AG04449 (cell line): ENCODE measurements around the gene EFNA5.

Source experiments
- CTCF ChIA-PET: fragments of 350-600 bp; formaldehyde crosslinking; extraction: SDS; loops from one replicate; lab custom pipeline; 2021; ENCODE audit warnings: antibody characterized with exemption; lab: Yijun Ruan, JAX
- POLR2A ChIA-PET: fragments of 400-600, 350-600 bp; formaldehyde crosslinking; extraction: SDS; loops from one replicate; lab custom pipeline; 2020; ENCODE audit warnings: antibody characterized with exemption, inconsistent platforms; lab: Yijun Ruan, JAX
- DNase-seq: peaks from one replicate; pipeline ENCODE4 v3.0.0-alpha.2; 2010; ENCODE audit warnings: low read depth, low spot score
- H3K4me3 ChIP-seq: 2 replicates; pipeline ENCODE4 v1.5.1; 2011; ENCODE audit warnings: low read depth, mild to moderate bottlenecking, control low read depth, low read length
- CTCF ChIP-seq: IDR thresholded peaks from one replicate; pipeline ENCODE4 v1.5.1; 2011; ENCODE audit warnings: mild to moderate bottlenecking, moderate library complexity, low read length, control low read depth, inconsistent platforms; ENCODE audit not compliant: insufficient read depth; ENCODE audit errors: missing control alignments

Gene EFNA5

GRCh38 chr5:107523029-107523680 lies 147.6 kb downstream of the EFNA5 start:
- no peak overlapping the region for H3K4me3 ChIP-seq
- DNase-seq = no peak
- CTCF ChIA-PET = no interaction called here
- no peak for TF ChIP-seq CTCF
- POLR2A ChIA-PET = no interaction called here

GRCh38 chr5:107522456-107522855 lies 148.3 kb downstream of the EFNA5 start:
- CTCF ChIA-PET = no interaction called here
- H3K4me3 ChIP-seq = no peak overlapping the region
- DNase-seq = no peak
- POLR2A ChIA-PET = no interaction called here
- no peak for TF ChIP-seq CTCF

- DNase-seq = no peak
- POLR2A ChIA-PET = no interaction called here
- H3K4me3 ChIP-seq = no peak overlapping the region
- CTCF ChIA-PET = no interaction called here
- no peak for TF ChIP-seq CTCF
Observed at GRCh38 chr5:107519900-107520354, 150.8 kb downstream of the EFNA5 start.

- no peak overlapping the region for H3K4me3 ChIP-seq
- no peak for TF ChIP-seq CTCF
- POLR2A ChIA-PET = no interaction called here
- DNase-seq = no peak
- CTCF ChIA-PET = no interaction called here
Observed at GRCh38 chr5:107518616-107519015, 152.1 kb downstream of the EFNA5 start.

GRCh38 chr5:107518190-107518589 lies 152.5 kb downstream of the EFNA5 start:
- H3K4me3 ChIP-seq = no peak overlapping the region
- no peak for DNase-seq
- no peak for TF ChIP-seq CTCF
- ChIA-PET POLR2A (no interaction called here), CTCF (no interaction called here)

GRCh38 chr5:107517185-107518033 lies 153.3 kb downstream of the EFNA5 start:
- H3K4me3 ChIP-seq = no peak overlapping the region
- TF ChIP-seq CTCF = no peak
- ChIA-PET POLR2A (no interaction called here), CTCF (no interaction called here)
- DNase-seq = no peak
